DMS114 treated with DMSO at 0.1 percent for 48 hours (cell line): ENCODE measurements around the gene TOM1L2.
"Not testable (repeated sequence)": the region's sequence is repeated elsewhere in the genome, so short reads cannot be mapped to it uniquely, and the experiment has no call there.

Experiments used
- DNase-seq: peaks from one replicate; lab custom pipeline; 2025; ENCODE audit not compliant: unreplicated experiment; lab: John Stamatoyannopoulos, UW

Gene TOM1L2

GRCh38 chr17:17971431-17972125, 622 bp downstream of the TOM1L2 start:
- DNase-seq, result no peak

GRCh38 chr17:17970699-17971430, 1.3 kb downstream of the TOM1L2 start:
- no peak for DNase-seq

- no peak for DNase-seq
These were observed 5.8 kb downstream of the TOM1L2 start for GRCh38 chr17:17966399-17966798.

- DNase-seq, result no peak
These were observed 7.0 kb downstream of the TOM1L2 start for GRCh38 chr17:17965152-17965721.

- no peak for DNase-seq
These were observed 7.5 kb downstream of the TOM1L2 start for GRCh38 chr17:17964710-17965109.

- no peak for DNase-seq
These were observed 8.3 kb downstream of the TOM1L2 start for GRCh38 chr17:17963694-17964436.

GRCh38 chr17:17963066-17963465, 9.1 kb downstream of the TOM1L2 start:
- no peak for DNase-seq

- no peak for DNase-seq
These were observed 11.6 kb downstream of the TOM1L2 start for GRCh38 chr17:17960500-17961030.

GRCh38 chr17:17959520-17960361, 12.5 kb downstream of the TOM1L2 start:
- no peak for DNase-seq

GRCh38 chr17:17958982-17959381, 13.2 kb downstream of the TOM1L2 start:
- DNase-seq, result no peak

- DNase-seq, result no peak
These were observed 14.7 kb downstream of the TOM1L2 start for GRCh38 chr17:17957584-17957916.

GRCh38 chr17:17955790-17956341, 16.3 kb downstream of the TOM1L2 start:
- not testable (repeated sequence) for DNase-seq

- DNase-seq, result no peak
These were observed 18.1 kb downstream of the TOM1L2 start for GRCh38 chr17:17954079-17954478.

- no peak for DNase-seq
These were observed 19.5 kb downstream of the TOM1L2 start for GRCh38 chr17:17952691-17953090.

- DNase-seq, result no peak
These were observed 20.7 kb downstream of the TOM1L2 start for GRCh38 chr17:17951524-17951923.

- no peak for DNase-seq
These were observed 21.4 kb downstream of the TOM1L2 start for GRCh38 chr17:17950806-17951205.

- DNase-seq, result no peak
These were observed 21.9 kb downstream of the TOM1L2 start for GRCh38 chr17:17950347-17950746.

- no peak for DNase-seq
These were observed 24.2 kb downstream of the TOM1L2 start for GRCh38 chr17:17947966-17948365.

- no peak for DNase-seq
These were observed 24.9 kb downstream of the TOM1L2 start for GRCh38 chr17:17947309-17947708.

- DNase-seq, result no peak
These were observed 26.1 kb downstream of the TOM1L2 start for GRCh38 chr17:17946093-17946492.
